Endothelial cell of umbilical vein (primary cell): ENCODE measurements around the gene UST. TPM values are rescaled to one million over a fixed set of nuclear protein-coding genes. Genes with fewer than 3 reads are reported as not detected.

ENCODE experiments used
- BruUV-seq: library from RNA; stranded (reverse); fragments of 400-500 nt; replicated peaks from 2 replicates; lab custom pipeline; 2021; lab: Mats Ljungman, UMichigan
- CTCF ChIA-PET: fragments of 300-600, 350-600 bp; sonication (Branson Sonifier 250); formaldehyde crosslinking; loops from one replicate; lab custom pipeline; 2021; ENCODE audit warnings: antibody characterized with exemption, inconsistent platforms; lab: Charles Lee
- POLR2A ChIA-PET: fragments of 300-600, 350-600 bp; sonication (Branson Sonifier 250); formaldehyde crosslinking; loops from one replicate; lab custom pipeline; 2021; ENCODE audit warnings: antibody characterized with exemption, inconsistent platforms; lab: Charles Lee
- DNase-seq: peaks from one replicate; pipeline ENCODE4 v3.0.0-alpha.2; 2011; ENCODE audit warnings: low read depth, low spot score
- FAIRE-seq: peaks from 2 replicates; lab custom pipeline; 2011; peaks lifted over from hg19 to GRCh38; lab: Jason Lieb, UNC
- H2AFZ ChIP-seq: 2 replicates; pipeline ENCODE4 v1.6.0; 2012; ENCODE audit warnings: low read depth, low read length, control low read depth, inconsistent platforms
- H3K27ac ChIP-seq: 2 replicates; pipeline ENCODE4 v1.5.1; 2011; ENCODE audit warnings: low read depth, mild to moderate bottlenecking, control low read depth, low read length, moderate library complexity; ENCODE audit not compliant: insufficient read depth
- H3K27me3 ChIP-seq, 2 experiments: 2 replicates each; pipeline versions ENCODE4 v1.6.0 to v1.6.1; 2011; ENCODE audit warnings: low read length in 2 of 2, mixed read lengths in 1 of 2; ENCODE audit not compliant: control insufficient read depth in 2 of 2, insufficient read depth in 2 of 2
- H3K36me3 ChIP-seq, 2 experiments: 2 replicates in 1 of 2; 3 replicates in 1 of 2; pipeline ENCODE4 v1.5.1; 2011; ENCODE audit warnings: low read length in 2 of 2, mild to moderate bottlenecking in 1 of 2, moderate library complexity in 1 of 2; ENCODE audit not compliant: control insufficient read depth in 2 of 2, insufficient read depth in 2 of 2; ENCODE audit errors: extremely low read depth in 1 of 2
- H3K4me1 ChIP-seq: 3 replicates; pipeline ENCODE4 v1.5.1; 2011; ENCODE audit warnings: mild to moderate bottlenecking, low read length; ENCODE audit not compliant: control insufficient read depth, insufficient read depth; ENCODE audit errors: extremely low read depth
- H3K4me2 ChIP-seq: 2 replicates; pipeline ENCODE4 v1.6.1; 2011; ENCODE audit warnings: low read length, control low read depth, mixed read lengths; ENCODE audit not compliant: insufficient read depth
- H3K4me3 ChIP-seq, 3 experiments: fragments of 200-600 bp in 1 of 3; sonication (generic), shearing (Covaris generic) in 1 of 3; replicated peaks in 1 of 3; 2 replicates each; pipeline ENCODE4 v1.5.1; 2011 to 2016; ENCODE audit warnings: control low read depth in 3 of 3, low read length in 3 of 3, mild to moderate bottlenecking in 2 of 3, inconsistent platforms in 1 of 3, low read depth in 1 of 3, moderate library complexity in 1 of 3; ENCODE audit not compliant: insufficient read depth in 1 of 3
- H3K79me2 ChIP-seq: 2 replicates; pipeline ENCODE4 v1.6.0; 2012; ENCODE audit warnings: low read length, inconsistent platforms; ENCODE audit not compliant: control insufficient read depth, insufficient read depth
- H3K9ac ChIP-seq: replicated peaks from 2 replicates; pipeline ENCODE3; 2011; ENCODE audit warnings: low read length, control low read depth; ENCODE audit not compliant: insufficient read depth; ENCODE audit errors: extremely low read depth
- H3K9me1 ChIP-seq: replicated peaks from 3 replicates; pipeline ENCODE4 v1.6.0; 2011; ENCODE audit warnings: mild to moderate bottlenecking, low read length; ENCODE audit not compliant: control insufficient read depth, insufficient read depth; ENCODE audit errors: extremely low read depth
- H3K9me3 ChIP-seq: replicated peaks from 2 replicates; pipeline ENCODE4 v1.5.1; 2012; ENCODE audit warnings: low read length, inconsistent platforms; ENCODE audit not compliant: control insufficient read depth, insufficient read depth
- H4K20me1 ChIP-seq: replicated peaks from 2 replicates; pipeline ENCODE3; 2011; ENCODE audit warnings: mild to moderate bottlenecking, low read length; ENCODE audit not compliant: control insufficient read depth, insufficient read depth; ENCODE audit errors: extremely low read depth
- CTCF ChIP-seq, 2 donors: IDR thresholded peaks; 1 replicate in 1 of 2; 2 replicates in 1 of 2; pipeline ENCODE4 v1.5.1; 2011; ENCODE audit warnings: low read length in 2 of 2, mild to moderate bottlenecking in 2 of 2, moderate library complexity in 2 of 2, control low read depth in 1 of 2, inconsistent platforms in 1 of 2, low read depth in 1 of 2; ENCODE audit not compliant: insufficient read depth in 1 of 2; ENCODE audit errors: extremely low read depth in 1 of 2
- EZH2 ChIP-seq: IDR thresholded peaks from 2 replicates; pipeline ENCODE4 v1.6.1; 2012; ENCODE audit warnings: borderline replicate concordance, low read depth, mild to moderate bottlenecking, moderate library complexity, low read length, inconsistent platforms; ENCODE audit not compliant: severe bottlenecking
- FOS ChIP-seq: IDR thresholded peaks from 2 replicates; pipeline ENCODE4 v1.6.1; 2011; ENCODE audit warnings: mild to moderate bottlenecking, low read length, moderate library complexity, borderline replicate concordance; ENCODE audit not compliant: insufficient read depth
- GATA2 ChIP-seq: IDR thresholded peaks from 2 replicates; pipeline ENCODE4 v1.7.0; 2011; ENCODE audit warnings: low read depth, mild to moderate bottlenecking, moderate library complexity, mixed read lengths, low read length; ENCODE audit not compliant: insufficient read length, insufficient read depth
- JUN ChIP-seq: IDR thresholded peaks from 2 replicates; pipeline ENCODE4 v1.6.1; 2011; ENCODE audit warnings: borderline replicate concordance, low read depth; ENCODE audit not compliant: insufficient read length, insufficient read depth
- MAX ChIP-seq: IDR thresholded peaks from 2 replicates; pipeline ENCODE4 v1.6.1; 2011; ENCODE audit not compliant: insufficient read depth, insufficient read length
- MYC ChIP-seq: IDR thresholded peaks from one replicate; pipeline ENCODE4 v1.6.1; 2011; ENCODE audit warnings: mild to moderate bottlenecking, low read depth, low read length
- POLR2A ChIP-seq: IDR thresholded peaks from 2 replicates; pipeline ENCODE4 v1.6.1; 2012; ENCODE audit warnings: low read depth, mild to moderate bottlenecking, control low read depth, low read length
- POLR2AphosphoS5 ChIP-seq: IDR thresholded peaks from 2 replicates; pipeline ENCODE4 v1.6.1; 2012; ENCODE audit warnings: low read depth, mild to moderate bottlenecking, control low read depth, low read length, moderate library complexity; ENCODE audit not compliant: insufficient read depth
- dilution Hi-C: fragments of 300-500 bp; cut with MboI; formaldehyde crosslinking; loops from one replicate; pipeline ENCODE4 v1.15.0; 2019; ENCODE audit warnings: low sequenced_read_pairs; ENCODE audit not compliant: extremely low pct_ligation_motif_present
- intact Hi-C: fragments of 100-400 bp; cut with micrococcal nuclease; formaldehyde crosslinking; loops from one replicate; pipeline ENCODE4 v1.10.0; 2022
- polyA plus RNA-seq, 4 experiments: library from polyadenylated mRNA; depleted of rRNA in 3 of 4; stranded (reverse) in 3 of 4; unstranded in 1 of 4; fragments of >200 nt; gene quantifications; 2 replicates each; pipeline versions ENCODE4 v1.2.1 to v1.2.3, GENCODE V29; 2011 to 2012; ENCODE audit warnings: missing spikeins in 1 of 4
- total RNA-seq: library from RNA; stranded (reverse); gene quantifications from 2 replicates; pipeline ENCODE4 v1.2.3, GENCODE V29; 2021

UST gene
- total and polyA plus RNA-seq, 2 donors (not counting 3 experiments of a cell fraction or from before 2014, with no cell fraction given), result 0.26 to 0.84 TPM

- POLR2A ChIA-PET, result no interaction called here
- no peak for FAIRE-seq
- Histone ChIP-seq H3K4me2 (peak overlapping the region; percentile 37), H3K4me3 (no peak overlapping the region), H2AFZ (no peak overlapping the region), H4K20me1 (no peaks in the 10 kb centered on the region), H3K36me3 (no peaks in the 10 kb centered on the region), H3K9ac (no peak overlapping the region), H3K27me3 (peaks cover 19 to 35% of the 10 kb centered on the region in 2 experiments), H3K9me1 (no peaks in the 10 kb centered on the region), H3K4me1 (peaks cover 10% of the 10 kb centered on the region), H3K27ac (no peak overlapping the region), H3K79me2 (no peaks in the 10 kb centered on the region), H3K9me3 (no peaks in the 10 kb centered on the region)
- DNase-seq, result peak; percentile 37
- no TSS peak for BruUV-seq
- dilution Hi-C loops (no loop called here), intact Hi-C loops (no loop called here)
- CTCF ChIA-PET, result interaction anchor here (1.2 to 2.9 kb wide), 6 partner anchors 15 to 371 kb away, joined by 4 to 16 read pairs (median 6); no protein-coding TSS in a partner anchor
- TF ChIP-seq FOS (no peak), POLR2AphosphoS5 (peak; percentile 39), MAX (no peak), EZH2 (no peak), MYC (no peak), POLR2A (no peak), CTCF (IDR thresholded peaks at IDR 0.05; ENCODE audit: extremely low read depth in 1 of 2, insufficient read depth in 1 of 2, low read depth in 1 of 2, low read length in 2 of 2) (no peak), JUN (no peak), GATA2 (peak; percentile 57)
Measured at GRCh38 chr6:149060300-149060984, 313.6 kb downstream of the UST start.
